ENCODE data around the gene EYS. TPM values are rescaled to one million over a fixed set of nuclear protein-coding genes. Genes with fewer than 3 reads are reported as not detected.

EYS gene
- total RNA-seq, 3 donors from 2014 or later: 1.3 to 2.9 TPM; not detected in 1

- H3K4me1 ChIP-seq: no peaks in the 10 kb centered on the region
- no peak overlapping the region for H3K27ac ChIP-seq
- no peak overlapping the region for H3K4me3 ChIP-seq
- no peaks in the 10 kb centered on the region for H3K36me3 ChIP-seq
- H3K27me3 ChIP-seq: no peaks in the 10 kb centered on the region
- intact Hi-C loops (cut with DNase I; ENCODE audit: low total_unique reads): no loop called here
- DNase-seq (ENCODE audit: low spot score in 2 of 2): no peak
- peaks cover 0 to 13% of the 10 kb centered on the region in 2 donors for H3K9me3 ChIP-seq
- TF ChIP-seq POLR2AphosphoS5 (IDR thresholded peaks at IDR 0.05) (no peak), POLR2A (IDR thresholded peaks at IDR 0.05) (no peak)
- TF ChIP-seq, protein P1, sequence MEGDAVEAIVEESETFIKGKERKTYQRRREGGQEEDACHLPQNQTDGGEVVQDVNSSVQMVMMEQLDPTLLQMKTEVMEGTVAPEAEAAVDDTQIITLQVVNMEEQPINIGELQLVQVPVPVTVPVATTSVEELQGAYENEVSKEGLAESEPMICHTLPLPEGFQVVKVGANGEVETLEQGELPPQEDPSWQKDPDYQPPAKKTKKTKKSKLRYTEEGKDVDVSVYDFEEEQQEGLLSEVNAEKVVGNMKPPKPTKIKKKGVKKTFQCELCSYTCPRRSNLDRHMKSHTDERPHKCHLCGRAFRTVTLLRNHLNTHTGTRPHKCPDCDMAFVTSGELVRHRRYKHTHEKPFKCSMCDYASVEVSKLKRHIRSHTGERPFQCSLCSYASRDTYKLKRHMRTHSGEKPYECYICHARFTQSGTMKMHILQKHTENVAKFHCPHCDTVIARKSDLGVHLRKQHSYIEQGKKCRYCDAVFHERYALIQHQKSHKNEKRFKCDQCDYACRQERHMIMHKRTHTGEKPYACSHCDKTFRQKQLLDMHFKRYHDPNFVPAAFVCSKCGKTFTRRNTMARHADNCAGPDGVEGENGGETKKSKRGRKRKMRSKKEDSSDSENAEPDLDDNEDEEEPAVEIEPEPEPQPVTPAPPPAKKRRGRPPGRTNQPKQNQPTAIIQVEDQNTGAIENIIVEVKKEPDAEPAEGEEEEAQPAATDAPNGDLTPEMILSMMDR (IDR thresholded peaks at IDR 0.05): no peak
Observed at GRCh38 chr6:64696053-64696452, 1011.0 kb downstream of the EYS start.

GRCh38 chr6:64694356-64694755, 1012.7 kb downstream of the EYS start:
- no peak for DNase-seq (ENCODE audit: low spot score in 2 of 2)
- intact Hi-C loops (cut with DNase I; ENCODE audit: low total_unique reads): no loop called here

GRCh38 chr6:64691064-64691463, 1016.0 kb downstream of the EYS start:
- TF ChIP-seq POLR2A (IDR thresholded peaks at IDR 0.05) (no peak), POLR2AphosphoS5 (IDR thresholded peaks at IDR 0.05) (no peak)
- no peaks in the 10 kb centered on the region for H3K4me1 ChIP-seq
- intact Hi-C loops (cut with DNase I; ENCODE audit: low total_unique reads): no loop called here
- H3K27me3 ChIP-seq: no peaks in the 10 kb centered on the region
- no peak for DNase-seq (ENCODE audit: low spot score in 2 of 2)
- no peaks in the 10 kb centered on the region for H3K36me3 ChIP-seq
- no peak overlapping the region for H3K4me3 ChIP-seq
- peaks cover 0 to 7% of the 10 kb centered on the region in 2 donors for H3K9me3 ChIP-seq
- no peak overlapping the region for H3K27ac ChIP-seq

More at GRCh38 chr6:64694356-64694755, 1012.7 kb downstream of the EYS start:
- no peaks in the 10 kb centered on the region for H3K36me3 ChIP-seq
- no peak overlapping the region for H3K27ac ChIP-seq
- H3K4me1 ChIP-seq: no peaks in the 10 kb centered on the region
- H3K27me3 ChIP-seq: no peaks in the 10 kb centered on the region
- no peak overlapping the region for H3K4me3 ChIP-seq
- TF ChIP-seq POLR2AphosphoS5 (IDR thresholded peaks at IDR 0.05) (no peak), POLR2A (IDR thresholded peaks at IDR 0.05) (no peak)
- TF ChIP-seq, protein P1 (IDR thresholded peaks at IDR 0.05): no peak
- H3K9me3 ChIP-seq: peaks cover 0 to 13% of the 10 kb centered on the region in 2 donors

GRCh38 chr6:64685401-64685800, 1021.6 kb downstream of the EYS start:
- Histone ChIP-seq H3K4me3 (no peak overlapping the region), H3K27ac (no peak overlapping the region), H3K36me3 (no peaks in the 10 kb centered on the region), H3K4me1 (no peaks in the 10 kb centered on the region), H3K27me3 (no peaks in the 10 kb centered on the region), H3K9me3 (no peaks in the 10 kb centered on the region)
- intact Hi-C loops (cut with DNase I; ENCODE audit: low total_unique reads): no loop called here
- no peak for TF ChIP-seq POLR2A (IDR thresholded peaks at IDR 0.05)
- DNase-seq (ENCODE audit: low spot score in 2 of 2): no peak

GRCh38 chr6:64683682-64684081, 1023.3 kb downstream of the EYS start:
- TF ChIP-seq POLR2A (IDR thresholded peaks at IDR 0.05): no peak
- TF ChIP-seq, protein P1 (IDR thresholded peaks at IDR 0.05): no peak
- no peak for TF ChIP-seq POLR2AphosphoS5 (IDR thresholded peaks at IDR 0.05)
- Histone ChIP-seq H3K36me3 (no peaks in the 10 kb centered on the region), H3K4me1 (no peaks in the 10 kb centered on the region), H3K27ac (no peak overlapping the region), H3K27me3 (no peaks in the 10 kb centered on the region), H3K4me3 (no peak overlapping the region), H3K9me3 (no peaks in the 10 kb centered on the region)
- DNase-seq (ENCODE audit: low spot score in 2 of 2): no peak
- intact Hi-C loops (cut with DNase I; ENCODE audit: low total_unique reads): no loop called here

DNA sequence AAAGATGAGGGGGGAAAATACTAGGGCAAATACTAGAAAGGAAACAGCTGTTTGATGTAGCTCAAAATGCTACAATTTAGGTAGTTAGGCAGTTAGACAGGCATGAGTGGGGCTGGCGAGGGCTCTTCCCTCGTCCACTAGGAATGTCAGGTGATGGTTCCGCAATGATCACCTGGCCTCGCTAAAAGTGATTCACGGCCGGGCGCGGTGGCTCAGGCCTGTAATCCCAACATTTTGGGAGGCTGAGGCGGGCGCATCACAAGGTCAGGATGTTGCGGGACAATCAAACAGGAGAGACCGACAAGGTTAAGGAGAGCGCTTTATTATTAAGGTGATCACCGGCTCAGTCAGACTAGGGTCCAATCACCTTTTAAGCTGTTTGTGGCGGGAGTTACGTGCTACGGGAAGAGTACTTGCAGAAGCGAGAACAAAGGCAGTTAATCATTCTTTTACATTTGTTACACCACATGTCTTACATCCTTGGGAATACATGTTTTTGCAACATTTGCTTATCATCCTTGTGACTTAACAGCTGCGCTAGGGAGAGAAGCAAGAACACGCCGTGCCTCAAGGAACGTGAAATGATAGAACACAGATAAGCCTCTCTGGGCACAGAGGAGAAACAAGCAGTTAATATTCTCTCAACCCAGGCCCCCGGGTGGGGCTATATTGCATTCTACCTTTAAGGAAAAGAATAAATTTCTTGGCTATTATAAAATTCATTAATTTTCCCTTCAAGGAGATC, 1025.4 kb downstream of the EYS start:
- intact Hi-C loops (cut with DNase I; ENCODE audit: low total_unique reads): no loop called here
- TF ChIP-seq POLR2AphosphoS5 (IDR thresholded peaks at IDR 0.05) (no peak), POLR2A (IDR thresholded peaks at IDR 0.05) (no peak)
- TF ChIP-seq, protein P1 (IDR thresholded peaks at IDR 0.05): no peak
- Histone ChIP-seq H3K9me3 (no peaks in the 10 kb centered on the region), H3K4me1 (no peaks in the 10 kb centered on the region), H3K36me3 (no peaks in the 10 kb centered on the region), H3K4me3 (no peak overlapping the region), H3K27me3 (no peaks in the 10 kb centered on the region), H3K27ac (no peak overlapping the region)
- no peak for DNase-seq (ENCODE audit: low spot score in 2 of 2)

Measured in breast epithelium (tissue), 4 donors.